Measurements from ENCODE around the gene TMEM94.

The TMEM94 gene

GRCh38 chr17:75514919-75515495, 58.6 kb downstream of the TMEM94 start (continued):
- TF ChIP-seq TSHZ1 (tag by site-specific recombination; IDR thresholded peaks at IDR 0.05; ENCODE audit: borderline replicate concordance) (no peak), ZBTB8A (tag by site-specific recombination; IDR thresholded peaks at IDR 0.05) (peak; percentile 82), KLF9 (tag by site-specific recombination; IDR thresholded peaks at IDR 0.05; ENCODE audit: low read depth) (no peak), ZNF610 (tag by site-specific recombination; IDR thresholded peaks at IDR 0.05; ENCODE audit: borderline replicate concordance) (no peak), ZNF292 (tag by site-specific recombination; IDR thresholded peaks at IDR 0.05; ENCODE audit: borderline replicate concordance, low read depth) (no peak), ZNF654 (tag by site-specific recombination; IDR thresholded peaks at IDR 0.05; ENCODE audit: low read depth) (no peak)

GRCh38 chr17:75515496-75516254, 59.2 kb downstream of the TMEM94 start, which contains the start of gene CASKIN2:
CASKIN2 (minus strand) TSS chr17:75515537; CDS start chr17:75513804, 1,733 bp downstream.
- Histone ChIP-seq H3K4me3 (ENCODE audit: low read depth, low read length) (peak within 1 kb of the TSS; percentile 87), H3K27ac (ENCODE audit: extremely low read depth, low read depth, low read length) (peak within 1 kb of the TSS; percentile 71; the same call in 1 of the 2 replicates), H3K9me3 (ENCODE audit: control insufficient read depth, insufficient read depth, low read depth, low read length) (no peaks in the 10 kb centered on the region), H3K36me3 (ENCODE audit: control insufficient read depth in 2 of 2, insufficient read depth in 1 of 2, low read length in 2 of 2) (peaks cover 21 to 51% of the 10 kb centered on the region in 2 experiments; a peak in 2 of 3 replicates), H3K4me1 (ENCODE audit: control insufficient read depth, insufficient read depth, low read length) (no peaks in the 10 kb centered on the region)
- ChIA-PET CTCF (interaction anchor here (0.7 to 3.3 kb wide), 21 partner anchors 9 to 275 kb away, joined by 3 to 20 read pairs (median 4); partner anchors contain the start of genes LLGL2, MIF4GD and SMIM5), POLR2A (interaction anchor here (0.7 to 1.7 kb wide), 12 partner anchors 8 to 642 kb away, joined by 3 to 35 read pairs (median 5); partner anchors contain the start of genes FDXR, LLGL2, SLC25A19 and TMEM94)
- TF ChIP-seq ZNF394 (tag by site-specific recombination; IDR thresholded peaks at IDR 0.05; ENCODE audit: borderline replicate concordance) = no peak
- peak; percentile 98 for TF ChIP-seq GLIS2 (tag by site-specific recombination; IDR thresholded peaks at IDR 0.05)
- peak; percentile 90 for TF ChIP-seq EGR2 (tag by site-specific recombination; IDR thresholded peaks at IDR 0.05; ENCODE audit: low read depth)
- peak; percentile 93 for TF ChIP-seq ZNF501 (tag by site-specific recombination; IDR thresholded peaks at IDR 0.05)
- no peak for TF ChIP-seq ZNF670 (tag by site-specific recombination; IDR thresholded peaks at IDR 0.05; ENCODE audit: low read depth)
- TF ChIP-seq ZNF148 (tag by site-specific recombination; IDR thresholded peaks at IDR 0.05; ENCODE audit: borderline replicate concordance) = no peak
- no peak for TF ChIP-seq OVOL3 (tag by site-specific recombination; IDR thresholded peaks at IDR 0.05)
- no peak for TF ChIP-seq ZNF510 (tag by site-specific recombination; IDR thresholded peaks at IDR 0.05; ENCODE audit: insufficient replicate concordance)
- no peak for TF ChIP-seq ZNF138 (tag by site-specific recombination; IDR thresholded peaks at IDR 0.05; ENCODE audit: borderline replicate concordance)
- TF ChIP-seq ZSCAN23 (tag by site-specific recombination; IDR thresholded peaks at IDR 0.05) = 0 out of 2 replicates have a peak, but pooled peaks have one; percentile 22
- TF ChIP-seq SCRT2 (tag by site-specific recombination; IDR thresholded peaks at IDR 0.05) = 0 out of 2 replicates have a peak, but pooled peaks have one; percentile 16
- TF ChIP-seq ZNF248 (tag by site-specific recombination; IDR thresholded peaks at IDR 0.05) = no peak
- no peak for TF ChIP-seq ZNF768 (tag by site-specific recombination; IDR thresholded peaks at IDR 0.05)
- no peak for TF ChIP-seq ZNF571 (tag by site-specific recombination; IDR thresholded peaks at IDR 0.05)
- 0 out of 2 replicates have a peak, but pooled peaks have one; percentile 17 for TF ChIP-seq ZNF184 (tag by site-specific recombination; IDR thresholded peaks at IDR 0.05)
- no peak for TF ChIP-seq ZNF114 (tag by site-specific recombination; IDR thresholded peaks at IDR 0.05)
- 0 out of 2 replicates have a peak, but pooled peaks have one; percentile 98 for TF ChIP-seq ZNF777 (tag by site-specific recombination; IDR thresholded peaks at IDR 0.05; ENCODE audit: borderline replicate concordance)
- no peak for TF ChIP-seq ZNF561 (tag by site-specific recombination; IDR thresholded peaks at IDR 0.05; ENCODE audit: borderline replicate concordance)
- peak; percentile 51 for TF ChIP-seq ZNF391 (tag by site-specific recombination; IDR thresholded peaks at IDR 0.05; ENCODE audit: borderline replicate concordance, low read depth)
- no peak for TF ChIP-seq ZNF473 (tag by site-specific recombination; IDR thresholded peaks at IDR 0.05)
- no peak for TF ChIP-seq ZNF37A (tag by site-specific recombination; IDR thresholded peaks at IDR 0.05)
- TF ChIP-seq HOXC10 (CRISPR knock-in tag; IDR thresholded peaks at IDR 0.05) = no peak
- TF ChIP-seq PRDM1 (tag by site-specific recombination; IDR thresholded peaks at IDR 0.05) = no peak
- TF ChIP-seq ZNF521 (tag by site-specific recombination; IDR thresholded peaks at IDR 0.05) = no peak
- TF ChIP-seq ZNF837 (tag by site-specific recombination; IDR thresholded peaks at IDR 0.05) = no peak
